Muscle of arm (tissue), 12 donors: ENCODE data around the gene OR2W3. TPM values are rescaled to one million over a fixed set of nuclear protein-coding genes. Genes with fewer than 3 reads are reported as not detected.

Experiments used
- DNase-seq: peaks from one replicate; pipeline ENCODE4 v3.0.0-alpha.2; 2013
- polyA plus RNA-seq, 12 donors: library from polyadenylated mRNA; unstranded; fragments of 120-200 nt; gene quantifications; one replicate each; pipeline ENCODE4 v1.2.1, GENCODE V29; 2013; ENCODE audit not compliant: insufficient read length in 12 of 12

Gene OR2W3
- polyA plus RNA-seq, 12 donors = 0.50 to 2.5 (median 1.0) TPM; not detected in 3

DNA sequence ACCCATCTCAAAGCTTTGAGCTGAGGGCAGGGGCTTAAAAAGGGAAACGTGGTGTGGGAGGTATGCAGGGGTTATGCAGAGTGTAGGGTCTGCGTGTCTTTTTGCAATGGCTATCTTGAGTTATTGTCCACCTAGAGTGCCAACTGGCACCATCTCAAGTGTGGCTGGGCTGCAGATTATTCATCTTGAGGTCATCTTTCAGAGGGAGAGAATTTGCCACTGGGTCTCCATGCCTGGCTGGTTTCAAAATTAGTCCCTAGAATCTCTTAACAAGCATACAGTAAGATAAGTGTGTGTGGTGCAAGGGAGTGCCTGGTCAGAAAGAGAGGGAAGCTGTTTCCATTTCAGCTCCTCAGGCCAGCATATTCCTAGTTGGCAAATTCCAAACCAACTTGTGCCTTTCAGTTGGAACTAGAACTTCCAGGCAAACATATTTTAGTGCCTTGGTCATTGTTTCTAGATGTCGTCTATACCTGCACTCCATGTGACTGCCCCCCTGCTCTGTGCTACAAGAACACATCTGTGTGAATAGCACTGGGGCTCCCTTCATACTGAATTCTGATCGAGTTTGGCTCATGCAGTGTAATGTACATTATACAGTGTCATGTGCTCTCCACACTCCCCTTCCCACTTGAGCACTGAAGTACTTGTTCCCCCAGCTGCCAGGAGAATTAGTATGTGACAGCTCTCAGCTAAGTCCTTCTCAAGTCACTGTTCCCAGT is 19.7 kb downstream of the OR2W3 start:
- no peak for DNase-seq

DNA sequence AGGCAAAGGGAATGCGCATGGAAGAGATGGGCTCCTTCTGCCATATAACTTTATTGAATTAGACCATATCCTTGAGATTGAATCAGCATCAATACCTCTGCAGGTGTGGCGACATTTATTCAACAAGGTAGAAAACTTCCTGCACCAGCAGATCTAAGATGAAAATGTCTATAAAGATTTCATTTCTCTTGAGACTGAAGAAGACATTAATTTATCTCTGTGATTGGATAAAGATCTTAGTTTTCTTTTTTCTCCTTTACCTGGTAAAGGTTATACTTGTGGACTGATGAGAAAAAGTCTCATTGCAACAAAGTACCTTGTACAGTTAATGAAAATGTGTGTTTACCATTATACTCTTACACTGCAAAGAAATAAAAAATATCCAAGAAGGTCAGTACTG is 24.6 kb downstream of the OR2W3 start, which contains the start of gene OR2T8:
TSS of gene OR2T8 (plus strand) at position 301 of the 400 bp plus-strand sequence. CDS start 766 bp downstream, outside the sequence.
- DNase-seq = no peak

DNA sequence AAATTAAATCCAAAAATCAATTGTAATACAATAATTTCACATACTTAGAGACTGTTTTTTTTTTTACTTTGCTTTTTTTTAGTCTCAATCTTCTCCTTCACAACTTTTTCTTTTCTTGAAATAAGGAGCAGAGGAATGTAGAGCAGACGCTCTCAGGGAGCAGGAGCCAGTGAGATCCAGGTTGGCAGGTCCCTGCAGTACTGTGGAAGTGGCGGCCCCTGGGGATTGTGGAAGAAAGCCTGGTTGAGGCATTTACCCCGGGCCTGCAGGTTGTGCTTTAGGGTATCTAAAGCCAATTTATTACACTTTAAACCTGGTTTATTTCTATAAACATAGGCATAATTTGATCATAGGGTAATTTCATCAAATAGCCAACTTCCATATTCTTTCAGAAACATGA is 28.6 kb downstream of the OR2W3 start:
- DNase-seq = no peak

- no peak for DNase-seq
Observed at GRCh38 chr1:247924868-247925267, 29.5 kb downstream of the OR2W3 start, which contains the start of gene OR2AJ1. Gene OR2AJ1, plus strand, starts transcription at chr1:247924889. Its CDS starts 8,880 bp downstream, at chr1:247933769.

DNA sequence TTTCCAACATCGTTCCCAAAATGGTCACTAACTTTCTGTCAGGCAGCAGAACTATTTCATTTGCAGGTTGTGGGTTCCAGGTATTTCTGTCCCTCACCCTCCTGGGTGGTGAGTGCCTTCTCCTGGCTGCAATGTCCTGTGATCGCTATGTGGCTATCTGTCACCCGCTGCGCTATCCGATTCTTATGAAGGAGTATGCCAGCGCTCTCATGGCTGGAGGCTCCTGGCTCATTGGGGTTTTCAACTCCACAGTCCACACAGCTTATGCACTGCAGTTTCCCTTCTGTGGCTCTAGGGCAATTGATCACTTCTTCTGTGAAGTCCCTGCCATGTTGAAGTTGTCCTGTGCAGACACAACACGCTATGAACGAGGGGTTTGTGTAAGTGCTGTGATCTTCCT is 38.6 kb downstream of the OR2W3 start:
- DNase-seq = no peak

GRCh38 chr1:247935781-247936180 is 40.4 kb downstream of the OR2W3 start:
- DNase-seq = no peak

- no peak for DNase-seq
Observed at GRCh38 chr1:247936415-247936814, 41.0 kb downstream of the OR2W3 start.

- peak; percentile 31 for DNase-seq
Observed at GRCh38 chr1:247936965-247937734, 41.8 kb downstream of the OR2W3 start.

DNA sequence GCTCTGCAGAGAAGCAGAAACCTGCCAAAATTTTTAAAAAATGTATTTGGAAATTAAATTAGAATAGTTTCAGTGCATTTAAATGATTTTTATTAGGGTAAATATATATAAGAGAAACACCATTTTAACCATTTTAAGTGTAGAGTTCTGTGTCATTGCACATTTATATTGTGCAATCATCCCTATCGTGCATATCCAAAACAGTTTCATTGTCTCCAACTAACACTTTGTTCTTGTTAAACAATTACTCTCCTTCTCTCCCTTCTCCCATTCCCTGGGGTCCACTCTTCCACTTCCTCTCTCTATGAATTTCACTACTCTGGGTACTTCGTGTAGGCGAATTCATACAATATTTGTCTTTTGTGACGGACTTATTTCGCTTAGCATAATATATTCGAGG is 47.2 kb downstream of the OR2W3 start:
- no peak for DNase-seq

Other genes with a start within 250 kb of the OR2W3 start
- not detected for gene OR13G1, start 215.8 kb upstream of the OR2W3 start, polyA plus RNA-seq
- under 1 TPM in 1 of 12 donors, not detected in 11; 0.23 TPM for gene OR6F1, start 178.9 kb upstream of the OR2W3 start, polyA plus RNA-seq
- not detected for gene OR14K1, start 157.0 kb upstream of the OR2W3 start, polyA plus RNA-seq
- gene OR14A2, start 147.4 kb upstream of the OR2W3 start, polyA plus RNA-seq = not detected
- not detected for gene OR1C1, start 135.0 kb upstream of the OR2W3 start, polyA plus RNA-seq
- not detected for gene OR14A16, start 71.5 kb upstream of the OR2W3 start, polyA plus RNA-seq
- gene OR11L1, start 53.7 kb upstream of the OR2W3 start, polyA plus RNA-seq = not detected
- 1 to 10 TPM in 11 of 12 donors, not detected in 1; 1.2 to 7.8 (median 3.5) TPM for gene TRIM58, start 38.4 kb upstream of the OR2W3 start, polyA plus RNA-seq
- gene OR2T8, start 24.7 kb downstream of the OR2W3 start, polyA plus RNA-seq = under 1 TPM in 2 of 12 donors, not detected in 10; 0.20 to 0.40 TPM
- not detected for gene OR2AJ1, start 29.3 kb downstream of the OR2W3 start, polyA plus RNA-seq
- not detected for gene OR2L8, start 53.3 kb downstream of the OR2W3 start, polyA plus RNA-seq
- gene OR2AK2, start 69.6 kb downstream of the OR2W3 start, polyA plus RNA-seq = not detected
- not detected for gene OR2L5, start 118.1 kb downstream of the OR2W3 start, polyA plus RNA-seq
- gene OR2L2, start 134.5 kb downstream of the OR2W3 start, polyA plus RNA-seq = under 1 TPM in 2 of 12 donors, not detected in 10; 0.05 to 0.07 TPM
- gene OR2L3, start 151.2 kb downstream of the OR2W3 start, polyA plus RNA-seq = not detected
- not detected for gene OR2L13, start 199.6 kb downstream of the OR2W3 start, polyA plus RNA-seq
- not detected for gene OR2M5, start 249.6 kb downstream of the OR2W3 start, polyA plus RNA-seq